Fibroblast of pulmonary artery (primary cell): ENCODE measurements around the gene NBEAL1.

Experiments
- DNase-seq: peaks from one replicate; pipeline ENCODE4 v3.0.0-alpha.2; 2010; ENCODE audit warnings: low read depth
- H3K4me3 ChIP-seq: replicated peaks from 2 replicates; pipeline ENCODE4 v1.5.1; 2011; ENCODE audit warnings: low read depth, mild to moderate bottlenecking, control low read depth, low read length, moderate library complexity
- CTCF ChIP-seq: IDR thresholded peaks from 2 replicates; pipeline ENCODE4 v1.5.1; 2011; ENCODE audit warnings: mild to moderate bottlenecking, control low read depth, low read length, inconsistent platforms; ENCODE audit errors: missing control alignments

The NBEAL1 gene

DNA sequence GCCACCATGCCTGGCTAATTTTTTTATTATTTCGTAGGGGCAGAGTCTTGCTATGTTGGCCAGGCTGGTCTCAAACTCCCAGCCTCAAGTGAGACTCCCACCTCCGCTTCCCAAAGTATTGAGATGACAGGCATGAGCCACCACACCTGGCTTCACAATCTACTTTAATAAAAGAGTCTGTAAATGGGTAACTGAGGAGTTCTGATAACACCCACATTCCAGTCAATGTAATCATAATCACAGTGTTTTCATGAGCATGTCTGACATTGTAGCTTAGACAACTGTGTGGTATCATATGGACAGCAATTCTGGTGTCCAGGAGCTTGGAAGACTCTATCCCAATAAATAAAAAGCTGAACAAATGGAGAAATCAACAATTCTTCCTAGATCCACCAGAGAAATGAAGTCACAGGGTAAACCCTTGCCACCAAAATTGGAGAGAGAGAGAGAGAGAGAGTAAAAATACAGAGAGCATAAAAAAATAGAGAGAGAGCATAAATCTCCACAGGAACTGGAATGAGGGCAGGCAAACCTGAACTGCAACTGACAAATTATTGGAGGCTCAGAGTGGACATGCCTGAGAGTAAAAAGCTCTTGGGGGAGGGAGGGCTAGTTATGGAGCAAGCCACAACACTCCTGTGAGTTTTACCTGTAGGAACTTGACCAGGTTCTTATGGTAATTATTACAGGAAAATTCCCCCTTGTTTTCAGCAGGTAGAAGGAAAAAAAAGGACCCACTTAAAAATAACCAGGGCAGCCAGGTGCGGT, 12.4 kb upstream of the NBEAL1 start:
- no peak for TF ChIP-seq CTCF
- no peak for DNase-seq

GRCh38 chr2:203003716-203004115, 11.0 kb upstream of the NBEAL1 start:
- no peak for TF ChIP-seq CTCF
- no peak overlapping the region for H3K4me3 ChIP-seq
- no peak for DNase-seq

More for the DNA sequence above, 12.4 kb upstream of the NBEAL1 start:
- no peak overlapping the region for H3K4me3 ChIP-seq

GRCh38 chr2:203016716-203017115, 2.0 kb downstream of the NBEAL1 start:
- no peak for TF ChIP-seq CTCF
- peak overlapping the region; percentile 98 for H3K4me3 ChIP-seq

GRCh38 chr2:203018181-203018580, 3.5 kb downstream of the NBEAL1 start:
- peak overlapping the region; percentile 98 for H3K4me3 ChIP-seq
- no peak for TF ChIP-seq CTCF
- DNase-seq, result peak; percentile 41

More at GRCh38 chr2:203016716-203017115, 2.0 kb downstream of the NBEAL1 start:
- no peak for DNase-seq

DNA sequence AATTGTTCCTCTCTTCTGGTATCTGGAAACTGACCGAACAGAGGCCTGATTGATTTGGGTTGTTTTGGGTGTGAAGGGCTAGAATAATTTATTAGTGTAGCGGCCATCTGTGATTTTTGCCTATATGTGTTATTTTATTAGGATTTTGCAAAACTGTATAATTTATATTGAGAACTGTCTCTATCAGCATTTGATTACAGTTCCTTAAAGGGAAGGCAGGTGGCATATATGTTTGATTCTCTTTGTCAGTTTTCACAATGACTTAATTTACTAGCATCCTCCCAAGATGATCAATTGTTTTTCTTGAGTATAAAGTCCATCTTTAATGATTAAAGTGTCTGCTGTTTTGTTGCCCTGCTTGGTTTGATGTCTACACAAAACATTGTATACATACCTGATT, 4.5 kb downstream of the NBEAL1 start:
- peak overlapping the region; percentile 98 for H3K4me3 ChIP-seq
- no peak for TF ChIP-seq CTCF
- no peak for DNase-seq

- no peak overlapping the region for H3K4me3 ChIP-seq
- peak; percentile 21 for DNase-seq
- TF ChIP-seq CTCF, result no peak
These were observed 7.3 kb downstream of the NBEAL1 start for GRCh38 chr2:203021991-203022390.

DNA sequence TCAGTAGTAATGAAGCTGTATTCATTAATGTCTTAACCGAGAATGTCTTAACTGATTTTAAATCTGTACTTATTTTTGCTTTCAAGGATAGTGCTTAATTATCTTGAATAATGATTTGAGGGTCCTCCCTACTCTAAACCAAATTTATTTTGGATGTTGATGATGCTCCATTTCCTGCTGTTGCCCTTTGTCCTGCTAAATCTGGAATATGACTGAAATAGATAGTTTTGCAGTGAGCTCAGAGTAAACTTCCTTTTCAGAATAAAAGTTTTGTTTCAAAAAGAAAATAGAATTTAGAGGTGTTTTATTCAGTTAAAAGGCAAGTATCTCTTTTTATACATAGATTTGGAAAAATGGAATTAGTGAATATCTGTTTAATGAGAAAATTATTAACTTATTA, 8.1 kb downstream of the NBEAL1 start:
- DNase-seq, result peak; percentile 34
- H3K4me3 ChIP-seq, result no peak overlapping the region
- no peak for TF ChIP-seq CTCF
